Activated T-helper 1 cell treated with Interleukin-2 at 50 U/mL for 16 hours (primary cell): ENCODE results near the gene TDRD7.

Experiments used
- DNase-seq: peaks from one replicate; pipeline ENCODE4 v3.0.0-alpha.2; 2020; ENCODE audit warnings: low read depth

The TDRD7 gene

GRCh38 chr9:97411789-97412625 lies at the start of gene TDRD7:
TSS of gene TDRD7 (plus strand) at chr9:97412096. CDS start at chr9:97428466, 16,370 bp downstream.
- peak; percentile 93 for DNase-seq

GRCh38 chr9:97362777-97363545 lies 48.9 kb upstream of the TDRD7 start:
- DNase-seq = no peak

DNA sequence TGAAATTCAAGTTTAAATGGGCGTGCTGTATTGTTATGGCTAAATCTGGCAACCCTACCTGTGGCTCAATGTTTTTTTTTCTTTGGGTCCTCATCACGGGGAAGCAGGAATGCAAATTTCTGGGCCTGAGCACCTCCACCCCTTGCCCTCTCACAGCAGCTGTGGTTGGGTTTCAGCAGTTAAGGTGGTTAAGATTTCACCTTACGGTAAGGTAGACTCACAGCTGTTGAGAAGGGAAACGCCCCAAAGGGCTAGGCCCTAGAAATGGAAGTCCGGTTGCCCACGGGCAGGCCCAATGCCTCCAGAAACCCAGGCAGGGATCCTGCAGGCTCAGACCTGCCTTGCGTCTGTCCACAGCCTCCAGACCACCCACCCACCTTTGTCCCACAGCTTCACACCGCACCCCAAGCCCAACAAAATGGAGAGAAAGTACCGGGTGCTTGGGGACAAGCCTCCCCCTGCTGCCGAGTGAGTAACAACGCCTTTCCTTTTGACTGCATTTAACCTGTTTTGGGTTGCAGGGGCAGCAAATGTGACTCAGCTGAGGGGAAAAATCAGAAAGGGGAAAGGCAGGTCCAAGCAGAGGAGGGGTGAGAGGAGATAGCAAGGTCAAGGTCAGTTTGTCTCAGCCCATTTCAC lies 48.1 kb upstream of the TDRD7 start:
- no peak for DNase-seq

- DNase-seq = no peak
These were observed 47.0 kb upstream of the TDRD7 start for GRCh38 chr9:97364769-97365490.

GRCh38 chr9:97365634-97366033 lies 46.3 kb upstream of the TDRD7 start:
- DNase-seq = no peak

- no peak for DNase-seq
These were observed 45.4 kb upstream of the TDRD7 start for GRCh38 chr9:97366476-97366875.

DNA sequence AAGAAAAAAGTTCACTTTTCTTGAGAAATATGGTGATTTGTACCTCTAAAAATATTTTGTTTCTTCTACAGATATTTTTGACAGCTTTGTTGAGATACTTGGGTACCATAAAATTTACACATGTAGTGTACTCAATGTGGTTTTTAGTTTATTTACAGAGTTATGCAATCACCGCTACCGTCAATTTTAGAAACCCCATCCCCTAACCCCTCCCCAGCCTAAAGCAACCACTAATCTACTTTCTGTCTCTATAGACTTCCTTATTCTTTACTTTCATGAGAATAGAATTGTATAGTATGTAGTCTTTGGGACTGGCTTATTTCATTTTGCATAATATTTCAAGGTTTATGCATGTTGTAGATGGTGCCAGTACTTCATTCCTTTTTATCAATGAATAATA lies 45.0 kb upstream of the TDRD7 start:
- DNase-seq = no peak

DNA sequence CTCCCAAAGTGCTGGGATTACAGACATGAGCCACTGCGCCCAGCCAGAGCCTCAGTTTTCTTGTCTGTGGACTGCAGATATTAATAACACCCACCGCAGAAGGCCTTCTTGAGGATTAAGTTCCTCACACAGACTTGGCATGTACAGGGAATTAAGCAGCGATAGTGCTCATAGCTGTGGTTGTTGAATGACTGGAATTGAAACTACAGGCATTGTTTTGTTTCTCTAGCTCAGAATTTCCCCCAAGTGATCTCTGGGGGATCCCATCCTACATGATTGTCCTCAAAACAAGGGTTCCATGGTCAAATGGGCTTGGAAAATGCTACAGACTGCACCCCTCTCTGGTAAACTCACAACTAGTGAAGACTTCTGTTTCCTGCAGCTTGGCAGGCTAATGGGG lies 44.2 kb upstream of the TDRD7 start:
- DNase-seq = no peak

DNA sequence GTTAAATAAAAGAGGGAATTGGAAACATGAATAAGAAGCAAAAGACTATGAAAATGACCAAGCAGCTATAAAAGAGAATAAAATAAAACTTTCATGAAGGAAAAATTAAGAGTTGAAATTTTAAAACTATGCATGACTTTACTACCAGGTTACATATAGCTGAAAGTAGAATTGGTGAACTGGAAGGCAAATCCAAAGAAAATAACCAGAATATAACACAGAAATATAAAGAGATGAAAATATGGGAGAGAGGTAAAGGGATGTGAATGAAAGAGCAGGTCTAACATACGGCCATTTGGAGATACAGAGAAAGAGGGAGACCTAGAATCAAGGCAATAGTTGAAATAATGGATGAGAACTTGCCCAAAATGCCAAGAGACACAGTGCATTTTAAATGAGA lies 42.9 kb upstream of the TDRD7 start:
- no peak for DNase-seq

GRCh38 chr9:97372580-97372979 lies 39.3 kb upstream of the TDRD7 start:
- no peak for DNase-seq

GRCh38 chr9:97373331-97373730 lies 38.6 kb upstream of the TDRD7 start:
- DNase-seq = no peak

GRCh38 chr9:97374811-97375210 lies 37.1 kb upstream of the TDRD7 start:
- no peak for DNase-seq

- DNase-seq = no peak
These were observed 35.0 kb upstream of the TDRD7 start for GRCh38 chr9:97376902-97377301.

DNA sequence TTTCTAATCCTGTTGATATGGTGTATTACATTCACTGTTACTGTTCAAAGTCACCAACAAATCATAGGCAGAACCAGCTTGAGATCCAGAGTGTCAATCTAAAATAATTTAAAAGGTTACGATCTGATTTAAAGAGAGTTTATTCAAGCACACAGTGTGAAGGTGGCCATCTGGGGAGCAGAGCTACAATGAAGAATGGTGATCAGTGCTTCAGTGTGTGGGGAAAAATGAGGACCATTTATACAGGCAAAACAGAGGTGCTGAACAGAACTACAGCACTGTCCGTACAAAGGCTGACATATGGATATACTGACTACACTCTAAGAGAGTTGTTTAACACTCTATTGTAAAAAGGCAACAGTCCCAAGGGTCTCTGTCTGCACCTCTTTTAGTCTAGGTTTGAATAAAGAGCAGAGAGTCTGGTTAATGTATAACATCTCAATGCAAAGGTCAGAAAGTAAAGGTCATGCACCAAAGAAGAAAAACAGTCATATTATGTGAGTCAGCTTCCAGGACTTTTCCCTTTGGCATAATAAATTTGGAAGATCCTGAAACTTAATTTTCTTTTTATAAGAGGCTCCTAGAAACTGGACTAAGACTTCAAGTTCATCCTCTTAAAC lies 29.7 kb upstream of the TDRD7 start:
- no peak for DNase-seq

DNA sequence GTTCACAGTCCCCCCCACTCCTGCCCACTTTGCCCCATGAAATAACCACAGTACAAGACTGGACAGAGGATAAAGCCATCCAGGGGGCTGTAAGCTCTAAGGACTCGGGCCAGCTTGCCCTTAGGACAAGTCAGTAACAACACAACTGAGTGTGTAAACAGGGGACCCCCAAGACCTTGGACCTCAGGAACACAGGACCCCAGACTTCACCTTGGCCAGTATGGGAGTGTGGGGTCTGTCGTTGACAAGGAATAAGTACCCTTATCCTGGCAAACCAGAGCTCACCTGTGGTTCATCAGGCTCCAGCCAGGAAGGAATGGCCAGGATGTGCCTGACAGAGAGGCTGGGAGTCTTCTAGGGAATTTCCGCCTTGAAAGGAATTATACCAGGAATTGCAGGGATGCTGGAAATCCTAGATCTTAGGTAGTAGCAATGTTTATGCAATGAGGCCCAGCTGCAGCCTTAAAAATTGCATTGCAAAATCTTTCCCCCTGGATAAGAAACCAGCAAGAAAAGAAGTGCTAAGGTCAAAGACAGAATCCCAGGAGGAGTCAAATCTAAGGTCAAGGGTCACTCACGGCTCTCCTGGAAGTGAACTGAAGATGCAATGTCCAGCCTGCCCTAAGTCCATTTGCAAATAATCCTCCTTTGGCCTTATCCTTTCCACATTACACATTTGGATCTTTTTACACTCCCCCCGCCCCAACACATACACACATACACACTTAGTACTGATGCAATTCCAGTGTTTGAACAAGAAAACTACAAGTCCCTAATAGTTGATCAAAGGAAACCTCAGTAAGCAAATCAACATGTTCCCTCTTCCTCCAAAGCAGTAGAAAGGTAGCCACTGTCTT lies 27.3 kb upstream of the TDRD7 start:
- no peak for DNase-seq

- no peak for DNase-seq
These were observed 26.2 kb upstream of the TDRD7 start for GRCh38 chr9:97385626-97386264.

DNA sequence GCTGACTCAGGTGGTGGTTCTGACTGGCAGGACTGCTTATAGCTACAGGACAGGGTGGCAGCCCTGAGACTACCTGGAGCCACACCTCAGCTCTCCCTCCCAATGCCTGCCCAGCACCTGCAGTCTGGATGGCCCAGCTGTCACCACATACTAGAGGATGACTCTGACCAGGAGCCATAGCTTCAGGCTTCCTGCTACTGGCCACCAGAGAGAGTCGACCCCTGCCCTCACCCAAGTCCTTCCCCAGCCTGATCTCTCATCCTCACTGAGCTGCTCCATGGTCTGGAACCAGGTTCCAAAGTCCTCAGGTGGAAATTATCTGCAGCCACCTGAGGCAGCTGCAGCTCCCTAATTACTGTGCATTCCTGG lies 25.6 kb upstream of the TDRD7 start:
- DNase-seq = no peak

GRCh38 chr9:97386733-97387503 lies 25.0 kb upstream of the TDRD7 start:
- DNase-seq = peak; percentile 47

- DNase-seq = no peak
These were observed 24.4 kb upstream of the TDRD7 start for GRCh38 chr9:97387504-97387886.
